Body of pancreas (tissue), 4 donors: ENCODE data around the gene CFAP46. TPM values are rescaled to one million over a fixed set of nuclear protein-coding genes. Genes with fewer than 3 reads are reported as not detected.

Experiments
- ATAC-seq: fragments of 150-250 bp; one replicate; pipeline ENCODE4 v1.9.1; 2016
- DNase-seq, 4 donors: peaks; one replicate each; pipeline ENCODE4 v3.0.0-alpha.2; 2019
- H3K27ac ChIP-seq, 4 donors: fragments of 200-600 bp; sonication (generic); 1 replicate in 3 of 4; 2 replicates in 1 of 4; pipeline versions ENCODE4 v1.5.1 to v1.6.1; 2016 to 2019; ENCODE audit warnings: mild to moderate bottlenecking in 1 of 4, mixed read lengths in 1 of 4, moderate library complexity in 1 of 4
- H3K27me3 ChIP-seq, 2 donors: fragments of 200-600 bp; sonication (generic); one replicate each; pipeline ENCODE4 v1.6.0; 2016; ENCODE audit warnings: mild to moderate bottlenecking in 1 of 2
- H3K36me3 ChIP-seq, 2 donors: fragments of 200-600 bp; sonication (generic); replicated peaks in 1 of 2; 2 replicates each; pipeline ENCODE4 v1.5.1; 2016; ENCODE audit warnings: low read depth in 2 of 2; ENCODE audit not compliant: insufficient read depth in 1 of 2
- H3K4me1 ChIP-seq: fragments of 200-600 bp; sonication (generic); one replicate; pipeline ENCODE4 v1.6.0; 2016
- H3K4me3 ChIP-seq, 2 donors: fragments of 200-600 bp; sonication (generic); 1 replicate in 1 of 2; 2 replicates in 1 of 2; pipeline ENCODE4 v1.5.1; 2016 to 2019
- H3K9me3 ChIP-seq, 3 donors: fragments of 200-600 bp; sonication (generic); 1 replicate in 2 of 3; 2 replicates in 1 of 3; pipeline ENCODE4 v1.5.1; 2016
- POLR2A ChIP-seq, 3 donors: fragments of 450-650 bp; IDR thresholded peaks; one replicate each; pipeline ENCODE4 v1.6.1; 2016; ENCODE audit warnings: antibody characterized with exemption in 3 of 3, mild to moderate bottlenecking in 2 of 3
- WGBS, 2 donors: methylation state at CpG; one replicate each; pipeline ENCODE4 v1.1.5; 2017; 5-methylcytosine and 5-hydroxymethylcytosine counted together
- intact Hi-C: fragments of 100-400 bp; cut with DNase I; formaldehyde crosslinking; loops from one replicate; pipeline ENCODE4 v1.15.1; 2023
- total RNA-seq, 2 donors: library from RNA; depleted of rRNA; stranded (reverse); fragments of >200 nt; gene quantifications; one replicate each; pipeline ENCODE4 v1.1.0, GENCODE V29; 2016
- TF ChIP-seq, protein P1 (sequence below), 7 experiments: fragments of 450-650 bp in 4 of 7; fragments of 200-600 bp in 3 of 7; sonication (generic) in 3 of 7; IDR thresholded peaks; one replicate each; pipeline ENCODE4 v1.5.1; 2016 to 2019; ENCODE audit warnings: antibody characterized with exemption in 7 of 7

CFAP46 gene
- total RNA-seq, 2 donors from 2014 or later: 0.33 to 0.52 TPM

- Histone ChIP-seq H3K36me3 (peaks cover 0 to 2% of the 10 kb centered on the region in 2 donors), H3K4me3 (no peak overlapping the region), H3K4me1 (peaks cover 26% of the 10 kb centered on the region), H3K27me3 (peaks cover 0 to 28% of the 10 kb centered on the region in 2 donors), H3K27ac (no peak overlapping the region), H3K9me3 (no peaks in the 10 kb centered on the region)
- ATAC-seq (no peak), DNase-seq (no peak)
- intact Hi-C loops: loop anchor here (10.0 kb wide), 1 partner anchor 129 kb away; no protein-coding TSS in a partner anchor
- TF ChIP-seq POLR2A (IDR thresholded peaks at IDR 0.05): no peak
- TF ChIP-seq, protein P1, sequence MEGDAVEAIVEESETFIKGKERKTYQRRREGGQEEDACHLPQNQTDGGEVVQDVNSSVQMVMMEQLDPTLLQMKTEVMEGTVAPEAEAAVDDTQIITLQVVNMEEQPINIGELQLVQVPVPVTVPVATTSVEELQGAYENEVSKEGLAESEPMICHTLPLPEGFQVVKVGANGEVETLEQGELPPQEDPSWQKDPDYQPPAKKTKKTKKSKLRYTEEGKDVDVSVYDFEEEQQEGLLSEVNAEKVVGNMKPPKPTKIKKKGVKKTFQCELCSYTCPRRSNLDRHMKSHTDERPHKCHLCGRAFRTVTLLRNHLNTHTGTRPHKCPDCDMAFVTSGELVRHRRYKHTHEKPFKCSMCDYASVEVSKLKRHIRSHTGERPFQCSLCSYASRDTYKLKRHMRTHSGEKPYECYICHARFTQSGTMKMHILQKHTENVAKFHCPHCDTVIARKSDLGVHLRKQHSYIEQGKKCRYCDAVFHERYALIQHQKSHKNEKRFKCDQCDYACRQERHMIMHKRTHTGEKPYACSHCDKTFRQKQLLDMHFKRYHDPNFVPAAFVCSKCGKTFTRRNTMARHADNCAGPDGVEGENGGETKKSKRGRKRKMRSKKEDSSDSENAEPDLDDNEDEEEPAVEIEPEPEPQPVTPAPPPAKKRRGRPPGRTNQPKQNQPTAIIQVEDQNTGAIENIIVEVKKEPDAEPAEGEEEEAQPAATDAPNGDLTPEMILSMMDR (IDR thresholded peaks at IDR 0.05): no peak
- 19 to 39% methylated on average over 49 to 106 of the region's 106 CpGs for WGBS, 2 donors
These were observed 158.2 kb downstream of the CFAP46 start for GRCh38 chr10:132783940-132784865.

DNA sequence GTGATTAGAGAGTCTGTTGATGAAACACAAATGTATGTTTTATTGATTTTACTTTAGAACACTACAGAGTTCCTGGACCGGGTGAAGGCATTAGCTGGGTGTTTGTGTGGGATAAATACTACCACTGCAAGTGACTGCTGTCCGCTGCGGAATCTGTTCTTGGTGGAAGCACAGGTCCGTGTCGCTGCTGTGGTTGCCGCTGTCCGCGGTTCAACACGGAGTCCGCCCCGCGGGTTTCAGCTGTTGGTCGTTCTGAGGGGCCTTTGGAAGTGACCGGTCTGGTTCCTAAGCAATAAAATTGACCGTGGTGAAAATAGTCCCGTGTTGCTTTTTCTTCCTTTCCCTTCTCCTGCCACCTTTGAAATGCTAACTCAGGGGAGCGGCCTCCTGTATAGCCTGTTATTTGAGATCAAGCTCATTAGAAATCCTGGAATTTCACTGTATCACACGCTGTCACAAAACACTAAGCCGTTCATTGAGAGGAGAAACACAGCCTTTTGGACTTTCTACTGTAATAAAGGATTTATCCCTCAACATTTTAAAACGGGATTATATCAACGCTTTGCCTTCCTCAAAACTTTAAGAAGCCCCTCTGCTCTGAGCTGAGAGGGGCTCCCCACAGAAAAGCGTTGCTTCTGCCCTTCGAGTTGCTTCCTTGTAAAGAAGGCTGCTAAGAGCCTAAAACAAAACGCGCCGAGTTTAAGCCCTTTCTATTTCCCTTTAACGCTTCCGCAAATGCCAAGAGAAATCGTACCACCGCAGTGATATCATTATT, 159.0 kb downstream of the CFAP46 start:
- Histone ChIP-seq H3K27me3 (peaks cover 0 to 19% of the 10 kb centered on the region in 2 donors), H3K4me3 (no peak overlapping the region), H3K36me3 (peaks cover 0 to 2% of the 10 kb centered on the region in 2 donors), H3K4me1 (peaks cover 22% of the 10 kb centered on the region), H3K27ac (no peak overlapping the region), H3K9me3 (no peaks in the 10 kb centered on the region)
- DNase-seq (no peak), ATAC-seq (no peak)
- TF ChIP-seq, protein P1 (IDR thresholded peaks at IDR 0.05): no peak
- TF ChIP-seq POLR2A (IDR thresholded peaks at IDR 0.05): no peak
- intact Hi-C loops: loop anchor here (10.0 kb wide), 1 partner anchor 129 kb away; no protein-coding TSS in a partner anchor
- 90% methylated on average over 30 of the region's 30 CpGs for WGBS, 2 donors

GRCh38 chr10:132781556-132781955, 160.8 kb downstream of the CFAP46 start:
- no peak for DNase-seq
- no peaks in the 10 kb centered on the region for H3K9me3 ChIP-seq
- TF ChIP-seq, protein P1 (IDR thresholded peaks at IDR 0.05): no peak
- peaks cover 0 to 2% of the 10 kb centered on the region in 2 donors for H3K36me3 ChIP-seq
- peaks cover 7% of the 10 kb centered on the region for H3K4me1 ChIP-seq
- WGBS, 2 donors: 97 to 99% methylated on average over 20 of the region's 20 CpGs
- intact Hi-C loops: loop anchor here (10.0 kb wide), 1 partner anchor 127 kb away; no protein-coding TSS in a partner anchor
- H3K4me3 ChIP-seq: no peak overlapping the region
- no peak for ATAC-seq
- peaks cover 0 to 8% of the 10 kb centered on the region in 2 donors for H3K27me3 ChIP-seq
- H3K27ac ChIP-seq: no peak overlapping the region

DNA sequence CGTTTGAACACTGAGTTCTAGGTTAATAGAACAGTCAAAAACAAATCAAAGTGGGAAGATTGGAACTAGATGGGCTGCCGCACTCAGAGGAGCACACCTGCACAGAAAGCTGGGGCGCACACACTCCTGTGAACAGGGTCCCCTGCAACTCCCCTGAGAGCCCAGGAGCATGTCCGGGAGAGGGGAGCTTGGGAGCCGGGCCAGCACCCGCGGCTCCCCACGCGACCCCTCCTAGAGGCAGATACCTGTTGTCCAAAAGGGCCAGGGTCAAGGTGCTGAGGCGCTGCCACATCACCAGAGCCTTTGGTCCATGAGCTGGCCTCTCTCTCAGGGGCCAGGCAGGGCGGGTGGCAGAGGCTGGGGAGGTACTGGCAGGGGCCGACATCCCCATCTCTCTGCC, 162.0 kb downstream of the CFAP46 start:
- 90 to 92% methylated on average over 12 of the region's 12 CpGs for WGBS, 2 donors
- Histone ChIP-seq H3K4me3 (no peak overlapping the region), H3K27me3 (peaks cover 0 to 8% of the 10 kb centered on the region in 2 donors), H3K36me3 (peaks cover 0 to 2% of the 10 kb centered on the region in 2 donors), H3K9me3 (no peaks in the 10 kb centered on the region), H3K4me1 (peaks cover 7% of the 10 kb centered on the region), H3K27ac (no peak overlapping the region)
- intact Hi-C loops: loop anchor here (10.0 kb wide), 1 partner anchor 126 kb away; no protein-coding TSS in a partner anchor
- DNase-seq: no peak
- ATAC-seq: no peak
- TF ChIP-seq POLR2A (IDR thresholded peaks at IDR 0.05): no peak
- TF ChIP-seq, protein P1 (IDR thresholded peaks at IDR 0.05): no peak
